OCI-M1 (cell line): ENCODE data around the gene PRPS1L1.

Experiments
- DNase-seq: peaks from one replicate; lab custom pipeline; 2025; lab: John Stamatoyannopoulos, UW

The PRPS1L1 gene

DNA sequence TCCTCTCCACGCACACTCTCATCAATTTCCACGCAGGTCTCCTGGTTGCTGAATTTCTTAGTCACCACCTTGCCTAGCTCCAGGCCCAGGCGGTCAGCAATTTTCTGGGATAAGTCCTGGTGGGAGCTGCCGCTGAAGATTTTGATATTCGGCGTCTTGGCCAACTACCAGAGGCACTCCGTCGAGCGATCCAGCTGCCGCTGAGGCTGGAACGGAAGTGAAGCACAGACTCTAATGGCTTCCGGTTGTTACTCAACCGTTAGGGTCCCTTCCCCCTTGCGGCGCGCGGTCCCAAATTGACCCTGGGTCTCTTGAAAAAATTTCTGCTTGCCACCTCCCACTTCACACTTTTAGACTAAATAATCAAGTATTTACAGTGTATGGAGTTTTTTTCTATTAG lies at the start of gene PRPS1L1:
Gene PRPS1L1 (minus strand): TSS at position 219 of the 400 bp plus-strand sequence.
- no peak for DNase-seq

DNA sequence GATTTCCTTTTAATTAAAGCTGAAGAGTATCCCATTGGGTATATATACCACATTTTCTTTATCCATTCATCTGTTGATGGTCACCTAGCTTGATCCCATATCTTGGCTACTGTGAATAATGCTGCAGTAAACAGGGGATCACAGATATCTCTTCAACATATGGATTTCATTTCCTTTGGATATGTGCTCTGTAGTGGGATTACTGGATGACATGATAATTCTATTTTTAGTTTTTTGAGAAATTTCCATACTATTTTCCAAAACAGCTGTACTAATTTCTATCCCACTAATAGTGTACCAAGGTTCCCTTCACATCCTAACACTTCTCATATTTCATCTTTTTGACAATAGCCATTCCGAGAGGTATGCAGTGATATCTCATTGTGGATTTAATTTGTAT lies 48.8 kb upstream of the PRPS1L1 start:
- DNase-seq = no peak

DNA sequence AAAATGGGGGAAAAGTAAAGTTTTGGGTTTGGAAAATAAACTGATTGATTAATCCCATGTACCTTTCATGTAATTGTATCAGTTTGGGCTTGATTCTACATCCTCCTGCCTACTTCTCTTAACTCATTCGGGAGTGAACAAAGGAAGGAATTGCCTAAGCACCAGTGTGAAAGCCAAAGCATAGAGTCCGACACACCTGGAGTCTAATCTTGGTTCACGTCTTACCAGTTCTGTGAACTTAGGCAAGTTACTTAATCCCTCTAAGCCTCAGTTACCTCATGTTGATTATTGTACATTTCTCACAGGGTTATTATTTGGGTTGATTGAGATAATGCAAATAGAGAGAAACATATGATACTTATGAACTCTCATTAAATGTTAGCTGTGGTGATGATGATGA lies 41.1 kb upstream of the PRPS1L1 start:
- DNase-seq = no peak

DNA sequence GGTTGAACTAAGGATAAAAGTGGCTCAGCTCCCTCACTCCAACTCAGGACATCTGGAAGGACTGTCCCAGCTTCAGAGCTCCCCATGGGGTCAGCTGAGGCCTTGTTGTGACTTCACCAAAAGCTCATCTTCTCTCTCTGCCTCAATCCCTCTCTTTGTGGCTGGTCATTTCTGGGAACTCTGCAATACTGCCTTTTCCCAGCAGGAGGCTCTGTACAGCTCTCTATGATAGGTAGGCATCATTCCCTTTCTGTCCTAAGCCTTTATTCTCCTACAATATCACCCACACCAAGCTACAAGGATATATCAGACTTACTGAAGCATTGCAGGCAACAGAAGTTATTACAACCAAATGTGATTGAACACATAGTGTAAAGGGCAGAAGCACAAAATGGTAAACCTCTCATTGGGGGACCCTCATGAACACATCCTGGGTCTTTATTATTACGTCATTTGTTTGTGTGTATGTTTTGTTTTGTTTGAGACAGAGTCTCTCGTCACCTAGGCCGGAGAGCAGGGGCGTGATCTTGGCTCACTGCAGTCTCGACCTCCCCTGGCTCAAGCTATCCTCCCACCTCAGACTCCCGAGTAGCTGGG lies 36.7 kb upstream of the PRPS1L1 start:
- DNase-seq = peak; percentile 45

DNA sequence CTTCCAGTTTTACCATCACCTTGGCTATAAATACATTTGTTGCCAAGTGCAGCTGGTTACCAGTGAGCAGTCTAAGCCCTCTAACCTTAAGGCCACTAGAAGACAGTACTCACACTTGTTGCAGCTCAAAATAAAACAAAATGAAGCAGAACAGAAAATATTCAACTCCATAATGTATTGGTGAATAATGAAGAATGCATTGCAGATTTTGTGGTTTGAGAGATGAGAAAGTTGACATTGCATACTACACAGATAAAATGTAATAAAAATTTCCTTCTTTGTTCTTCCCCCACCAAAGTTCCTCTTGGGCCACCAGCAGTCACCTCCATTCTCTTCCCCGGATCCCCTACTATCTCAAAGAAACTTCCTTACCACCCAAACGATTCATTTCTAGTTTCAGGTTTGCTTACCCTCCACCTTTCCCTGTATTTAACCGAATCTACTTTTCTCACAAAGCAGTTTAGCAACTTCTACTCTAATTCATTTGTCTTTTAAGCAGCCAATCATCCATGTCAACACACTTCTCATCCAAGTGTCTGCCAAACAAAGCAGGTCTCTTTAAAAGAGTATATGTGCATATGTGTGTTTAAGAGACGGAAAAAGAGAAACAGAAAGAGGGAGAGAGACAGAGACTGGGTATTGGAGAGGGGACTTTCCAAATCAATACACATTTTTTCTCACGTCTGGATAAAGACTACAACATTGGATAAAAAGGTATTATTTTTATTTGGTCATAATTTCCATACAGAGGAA lies 35.7 kb upstream of the PRPS1L1 start:
- no peak for DNase-seq

DNA sequence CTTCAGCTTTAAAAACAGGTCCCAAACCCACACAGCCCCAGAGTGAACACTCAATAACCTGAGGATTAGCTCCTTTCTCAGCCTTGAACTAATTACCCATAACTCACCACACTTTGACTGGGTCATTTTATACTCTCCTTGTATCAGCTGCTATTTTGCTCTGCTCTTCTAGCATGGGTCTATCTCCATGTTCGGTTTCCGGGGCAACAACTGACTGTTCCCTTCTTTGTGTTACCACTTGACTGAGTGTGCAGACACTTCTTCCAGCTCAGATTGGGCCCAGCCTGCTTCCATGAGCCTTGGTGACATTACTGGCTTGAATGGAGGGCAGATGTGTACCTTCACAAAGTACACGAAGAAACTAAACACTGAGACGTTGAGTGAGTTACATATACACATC lies 31.5 kb upstream of the PRPS1L1 start:
- DNase-seq = no peak

DNA sequence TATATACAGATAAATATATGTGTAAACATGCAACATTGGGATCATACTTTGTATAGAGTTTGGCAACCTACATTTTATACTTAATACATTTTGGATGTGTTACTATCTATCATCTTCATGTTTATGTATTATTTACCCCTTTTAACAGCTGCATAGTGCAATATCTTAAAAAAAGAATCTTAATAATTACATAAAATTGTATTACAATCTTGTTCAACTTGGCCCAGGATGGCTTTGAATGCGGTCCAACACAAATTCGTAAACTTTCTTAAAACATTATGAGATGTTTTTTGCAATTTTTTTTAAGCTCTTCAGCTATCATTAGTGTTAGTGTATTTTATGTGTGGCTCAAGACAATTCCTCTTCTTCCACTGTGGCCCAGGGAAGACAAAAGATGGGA lies 26.3 kb upstream of the PRPS1L1 start:
- DNase-seq = no peak

DNA sequence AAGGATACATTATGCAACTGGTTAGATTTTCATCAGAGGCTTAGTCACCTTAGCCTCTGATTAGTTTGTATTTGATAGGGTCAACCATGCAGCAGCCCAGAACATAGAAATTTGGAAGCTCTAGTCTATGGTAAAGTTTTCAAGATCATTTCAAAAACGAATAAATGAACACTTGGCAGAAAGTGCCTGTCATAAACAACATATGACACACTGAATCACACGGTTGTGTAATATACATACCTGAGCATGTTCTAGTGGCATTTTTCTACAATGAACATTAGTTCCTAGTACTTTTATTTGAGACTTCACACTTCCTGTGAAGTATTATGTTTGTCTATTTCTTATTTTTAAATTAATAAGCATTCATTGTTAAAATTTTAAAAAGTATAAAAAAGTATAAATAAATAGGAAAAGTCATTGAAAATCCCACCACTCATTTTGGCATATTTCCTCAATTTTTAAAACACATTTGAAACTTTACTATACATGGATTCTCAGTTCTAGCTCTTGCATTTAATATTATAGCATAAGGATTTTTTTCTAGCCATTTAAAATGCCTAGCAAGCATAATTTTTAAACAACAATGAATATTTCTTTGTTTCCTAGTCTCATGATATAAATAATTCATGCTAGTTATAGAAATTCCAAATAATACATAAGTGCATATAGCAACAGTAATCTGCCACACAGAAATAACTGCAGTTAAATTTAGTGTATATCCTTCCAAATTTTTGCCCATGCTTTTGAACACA lies 25.7 kb upstream of the PRPS1L1 start:
- no peak for DNase-seq

DNA sequence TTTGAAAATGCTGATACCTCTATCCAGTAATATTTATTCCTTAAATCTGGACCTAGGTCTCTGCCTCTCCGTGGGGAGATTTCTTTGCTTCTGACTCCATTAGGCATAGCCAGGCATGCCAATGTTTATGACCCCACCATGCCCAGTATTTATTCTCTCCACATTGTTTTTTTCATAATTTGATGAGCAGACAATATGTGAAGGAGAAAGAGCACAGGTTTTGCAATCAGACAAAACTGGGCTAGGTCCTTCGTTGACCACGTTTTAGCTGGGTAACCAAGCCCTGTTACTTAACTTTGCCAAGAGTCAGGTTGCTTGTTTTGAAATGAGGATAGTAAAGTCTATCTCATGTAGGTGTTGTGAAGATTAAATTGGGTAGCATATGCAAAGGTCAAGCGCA lies 21.6 kb upstream of the PRPS1L1 start:
- DNase-seq = no peak

DNA sequence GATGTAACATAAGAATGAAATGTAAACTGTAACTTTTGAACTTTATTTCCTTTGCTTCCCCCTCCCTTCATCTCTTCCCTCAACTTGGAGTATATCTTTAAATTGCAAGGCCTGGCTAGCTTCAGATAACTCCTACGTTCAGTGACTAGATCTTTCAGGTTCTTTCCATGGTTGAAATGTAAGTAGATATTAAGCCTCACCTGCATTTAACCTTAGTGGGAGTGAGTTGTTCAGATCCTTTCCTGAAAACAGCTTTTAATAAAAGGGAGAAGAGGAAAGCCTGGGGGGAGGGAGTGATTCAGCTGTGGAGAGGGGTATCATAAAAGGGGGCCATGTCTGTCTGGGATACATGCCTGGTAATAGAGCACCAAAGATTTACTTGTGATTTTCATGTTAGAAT lies 19.0 kb upstream of the PRPS1L1 start:
- DNase-seq = no peak

DNA sequence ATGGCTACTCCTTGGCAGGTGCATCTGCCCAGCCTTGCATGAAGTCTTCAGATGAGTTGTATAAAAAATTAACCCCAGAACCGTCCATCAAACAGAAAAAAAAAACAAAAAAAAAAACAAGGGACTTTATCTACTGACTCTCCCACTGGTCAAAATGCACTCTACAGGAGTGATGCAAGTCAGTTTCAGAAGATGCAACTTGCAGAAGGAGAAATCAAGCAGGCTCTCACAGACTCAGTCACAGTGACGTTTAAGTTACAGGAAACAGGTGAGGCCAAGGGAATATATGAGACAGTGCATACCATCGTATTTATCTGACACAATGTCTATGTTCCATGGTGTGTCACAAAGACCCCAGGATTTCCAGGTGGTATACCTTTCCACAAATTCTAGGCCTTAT lies 17.5 kb upstream of the PRPS1L1 start:
- DNase-seq = peak; percentile 12

DNA sequence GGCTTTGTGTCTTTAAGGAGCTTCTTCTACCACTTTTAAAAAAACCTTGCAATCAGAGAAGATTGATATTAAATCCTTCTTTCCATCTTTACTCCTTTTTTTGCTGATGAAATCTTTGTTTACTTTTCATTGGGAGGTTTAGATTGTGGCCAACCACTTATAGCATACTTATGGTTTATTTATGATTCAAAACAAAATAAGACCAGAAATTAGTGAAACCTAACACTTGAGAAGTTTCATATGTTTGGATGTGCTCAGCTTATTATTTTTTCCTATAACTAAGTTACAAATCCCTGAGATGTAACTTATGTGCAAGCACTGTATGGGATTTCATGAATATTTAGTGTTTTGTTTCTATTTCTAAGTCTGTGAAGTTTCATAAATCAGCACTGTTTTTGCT lies 13.5 kb upstream of the PRPS1L1 start:
- DNase-seq = no peak

DNA sequence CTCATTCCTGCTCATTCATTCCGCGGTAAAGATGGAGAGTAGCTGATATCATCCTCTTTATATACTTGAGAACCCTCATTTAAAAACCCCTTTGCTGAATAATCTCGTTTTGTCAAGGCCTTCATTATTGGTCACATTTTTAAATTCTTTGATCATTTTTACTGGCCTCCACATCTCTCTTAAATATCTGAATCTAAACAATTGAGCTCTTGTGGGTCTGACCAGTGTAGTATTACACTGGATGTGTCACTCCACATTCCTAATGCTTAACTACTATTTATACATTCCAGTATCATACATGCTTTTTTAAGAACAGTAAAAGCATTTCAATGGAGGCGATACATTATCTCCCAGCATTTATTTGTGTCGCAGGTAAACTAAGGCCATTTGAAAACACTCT lies 12.6 kb upstream of the PRPS1L1 start:
- DNase-seq = no peak

DNA sequence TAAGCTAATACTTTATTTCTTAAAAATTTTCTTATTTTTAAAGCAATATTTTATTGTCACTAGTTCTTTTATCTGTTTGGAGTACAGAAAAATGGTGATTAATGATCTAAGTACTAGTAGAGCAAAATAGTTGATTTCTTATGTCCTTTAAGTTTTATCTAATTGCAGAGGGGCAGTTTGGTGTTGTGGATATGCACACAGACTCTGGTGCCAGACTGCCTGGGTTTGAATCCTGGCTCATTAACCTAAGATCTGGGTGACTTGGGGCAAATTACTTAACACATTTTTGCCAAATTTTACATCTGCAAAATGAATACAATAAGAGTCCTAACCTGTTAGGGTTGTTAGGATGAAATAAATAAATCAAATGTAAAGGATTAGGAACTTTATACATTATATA lies 10.7 kb upstream of the PRPS1L1 start:
- DNase-seq = peak; percentile 13

DNA sequence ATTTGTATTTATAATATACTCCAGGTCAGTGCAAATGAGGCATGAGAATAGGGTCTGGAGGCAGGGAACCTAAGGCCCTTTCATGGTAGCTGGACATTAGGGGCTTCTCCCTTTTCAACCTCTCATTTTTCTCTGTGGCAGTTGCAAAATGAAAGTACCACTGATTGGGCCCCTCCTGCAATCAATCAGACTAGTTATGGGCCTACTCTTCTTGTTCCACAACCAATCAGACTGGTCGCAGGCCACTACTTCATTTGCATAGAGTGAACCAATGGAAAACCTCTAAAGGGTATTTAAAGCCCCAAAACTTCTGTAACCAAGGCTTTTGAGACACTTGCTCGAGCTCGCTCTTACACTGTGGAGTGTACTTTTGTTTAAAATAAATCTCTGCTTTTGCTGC lies 10.0 kb upstream of the PRPS1L1 start:
- DNase-seq = peak; percentile 4

DNA sequence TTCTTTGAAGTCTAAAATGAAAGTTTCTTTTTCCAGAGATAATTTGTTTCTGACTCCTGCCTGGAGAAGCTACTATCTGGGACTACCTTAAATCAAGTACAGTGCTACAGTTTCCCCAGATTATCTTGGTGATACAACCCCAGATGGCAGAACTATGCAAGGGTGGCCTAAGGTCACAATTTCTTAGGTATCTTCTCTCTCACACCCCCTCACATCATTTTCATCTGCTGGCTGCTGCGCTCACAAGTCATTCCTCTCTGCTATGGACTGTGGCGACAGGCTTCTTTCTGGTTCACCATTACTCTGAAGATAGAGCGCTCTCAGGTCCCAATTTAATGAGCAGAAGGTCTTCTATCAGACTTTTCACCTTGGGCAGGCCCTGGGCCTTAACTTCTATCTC lies 9.1 kb upstream of the PRPS1L1 start:
- no peak for DNase-seq

DNA sequence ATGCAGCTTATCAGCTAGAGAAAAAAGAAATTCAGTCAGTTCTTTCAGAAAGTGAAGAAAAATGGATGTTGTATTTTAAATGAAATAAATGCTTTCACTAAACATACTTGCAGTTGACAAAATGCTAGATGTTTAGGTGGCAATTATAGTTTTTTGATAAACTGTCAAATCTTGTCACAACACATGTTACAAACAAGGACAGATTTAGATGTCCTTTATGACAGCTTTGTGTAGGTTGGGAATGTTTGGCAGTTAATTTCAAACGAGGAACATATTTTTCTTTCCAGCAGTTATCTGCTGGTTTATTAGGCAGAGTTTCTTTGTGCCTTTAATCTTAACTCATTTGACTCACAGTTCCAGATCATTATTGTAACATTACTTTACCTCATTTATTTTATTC lies 3.1 kb upstream of the PRPS1L1 start:
- no peak for DNase-seq

DNA sequence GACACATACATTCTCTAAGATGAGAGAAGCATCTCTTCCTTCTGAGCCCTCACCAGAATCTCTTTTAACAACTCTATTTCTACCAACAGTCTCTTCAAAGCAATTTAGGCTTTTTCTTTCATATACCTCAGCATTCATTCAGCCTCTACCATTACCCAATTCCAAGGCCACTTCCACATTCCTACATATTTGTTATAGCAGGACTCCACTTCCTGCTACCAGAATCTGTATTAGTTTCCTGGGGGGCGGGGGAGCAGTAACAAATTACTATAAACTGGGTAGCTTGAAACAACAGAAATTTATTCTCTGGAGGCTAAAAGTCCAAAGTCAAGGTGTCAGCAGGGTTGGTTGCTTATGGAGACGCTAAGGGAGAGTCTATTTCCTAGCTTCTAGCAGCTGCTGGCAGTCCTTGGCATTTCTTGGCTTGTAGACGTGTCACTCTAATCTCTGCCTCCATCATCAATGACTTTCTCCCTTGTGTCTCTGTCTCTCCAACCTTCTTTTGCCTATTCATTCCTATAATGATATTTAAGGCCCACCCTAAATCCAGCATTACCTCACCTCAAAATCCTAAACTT lies 7.4 kb downstream of the PRPS1L1 start:
- DNase-seq = no peak

DNA sequence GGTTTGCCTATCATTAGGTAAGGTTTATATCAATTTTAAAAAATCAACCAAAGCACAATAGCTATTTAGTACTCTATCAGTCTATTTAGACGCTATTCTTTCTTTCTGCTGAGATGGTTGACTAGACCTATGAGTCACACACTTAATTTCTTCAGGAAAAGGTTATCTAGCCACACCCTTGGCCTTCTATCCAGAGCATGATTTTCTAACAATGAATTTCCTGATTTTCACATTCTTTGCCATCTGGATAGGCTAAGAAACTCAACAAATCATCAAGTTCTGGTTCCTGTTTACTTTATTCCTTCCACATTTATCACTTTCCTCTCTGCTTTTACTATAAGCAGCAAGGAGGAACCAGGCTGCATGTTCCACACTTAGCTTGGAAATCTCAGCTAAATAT lies 8.1 kb downstream of the PRPS1L1 start:
- no peak for DNase-seq

DNA sequence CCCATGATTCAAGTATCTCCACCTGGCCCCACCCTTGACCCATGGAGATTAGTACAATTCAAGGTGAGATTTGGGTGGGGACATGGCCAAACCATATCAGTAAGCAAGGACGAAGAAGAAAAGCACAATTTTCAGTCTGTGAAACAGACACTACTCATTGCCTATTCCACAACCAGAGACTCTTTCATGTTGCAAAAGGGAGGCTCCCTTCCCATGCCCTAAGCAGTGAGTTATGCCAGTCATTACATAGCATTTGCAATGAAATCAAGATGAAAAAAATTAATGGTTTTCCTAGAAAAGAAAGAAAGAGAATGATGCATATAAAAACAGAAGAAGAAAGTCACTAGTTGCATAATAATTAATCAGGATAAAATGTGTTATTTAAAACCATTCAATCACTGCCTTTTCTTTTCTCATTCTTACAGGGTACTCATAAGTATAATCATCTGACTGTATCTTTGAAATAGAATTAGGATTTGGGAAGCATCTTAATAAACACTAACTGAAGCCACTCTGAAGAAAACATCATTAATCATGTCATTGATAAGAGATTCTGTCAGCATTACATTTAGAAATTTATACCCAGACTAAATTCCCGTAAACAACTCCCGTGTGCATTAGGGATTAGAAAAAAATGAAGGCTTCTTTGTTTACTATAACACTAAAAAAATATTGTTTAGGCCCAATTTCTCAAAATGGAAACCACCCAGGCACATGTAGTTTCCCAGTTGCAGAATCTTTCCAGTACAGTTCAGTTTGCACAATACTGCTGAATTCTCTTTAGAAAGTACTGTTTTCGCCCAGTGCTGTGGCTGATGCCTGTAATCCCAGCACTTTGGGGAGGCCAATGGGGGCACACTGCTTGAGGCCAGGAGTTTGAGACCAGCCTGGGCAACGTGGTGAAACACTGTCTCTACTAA lies 9.1 kb downstream of the PRPS1L1 start:
- no peak for DNase-seq

DNA sequence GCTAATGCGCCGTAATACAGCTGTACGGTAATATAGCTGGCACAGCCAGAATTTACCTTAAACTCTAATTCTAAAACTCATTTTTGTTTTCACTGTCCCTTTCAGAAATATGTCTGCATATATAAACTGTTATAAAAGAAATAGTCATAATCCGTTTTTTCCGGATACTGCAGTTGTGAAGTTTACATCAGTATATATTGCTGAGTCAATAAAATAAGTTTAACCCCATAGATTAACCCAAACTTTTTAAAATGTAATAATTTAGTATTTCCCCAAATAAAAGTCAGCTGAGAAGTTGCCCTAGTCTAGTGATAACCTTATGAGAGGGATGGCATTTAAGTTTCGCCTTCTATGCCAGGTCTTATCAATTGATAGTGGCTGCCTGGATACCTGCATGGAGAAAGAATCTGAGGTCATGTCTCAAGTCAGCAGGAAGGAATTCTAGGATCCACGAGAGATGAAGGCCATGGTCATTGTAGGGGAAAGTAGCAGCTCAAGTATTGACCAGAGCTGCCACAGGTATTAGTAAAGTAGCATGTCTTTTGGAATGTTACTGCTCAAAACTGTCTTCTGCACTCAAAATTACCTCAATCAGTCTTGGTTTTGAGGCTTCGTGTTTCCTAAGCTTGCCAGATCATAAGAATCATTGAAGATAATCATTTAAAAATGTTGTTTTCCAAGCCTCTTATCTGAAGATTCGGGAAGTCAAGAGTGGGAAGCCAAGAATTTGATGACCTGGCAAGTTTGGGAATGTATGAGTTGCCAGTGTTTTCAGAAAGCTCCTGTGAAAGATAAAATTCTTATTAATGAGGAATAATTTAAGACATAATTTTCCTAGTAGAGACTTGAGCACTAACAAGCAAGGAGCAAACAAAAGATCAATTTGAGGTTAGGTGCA lies 10.8 kb downstream of the PRPS1L1 start:
- DNase-seq = no peak
